HG03045 (cell line): ENCODE data around the gene MICAL3.
"Not testable (repeated sequence)": the region's sequence is repeated elsewhere in the genome, so short reads cannot be mapped to it uniquely, and the experiment has no call there.

Experiments
- ATAC-seq: cut with Tn5 transposase; IDR thresholded peaks from one replicate; pipeline ENCODE4 v1.9.1; 2021; ENCODE audit warnings: mild to moderate bottlenecking, moderate library complexity; ENCODE audit not compliant: unreplicated experiment

The MICAL3 gene

GRCh38 chr22:18024276-18024939 lies at the start of gene MICAL3:
TSS of gene MICAL3 (minus strand) at chr22:18024561. CDS start at chr22:17906812, 117,749 bp downstream.
- ATAC-seq, result no peak

DNA sequence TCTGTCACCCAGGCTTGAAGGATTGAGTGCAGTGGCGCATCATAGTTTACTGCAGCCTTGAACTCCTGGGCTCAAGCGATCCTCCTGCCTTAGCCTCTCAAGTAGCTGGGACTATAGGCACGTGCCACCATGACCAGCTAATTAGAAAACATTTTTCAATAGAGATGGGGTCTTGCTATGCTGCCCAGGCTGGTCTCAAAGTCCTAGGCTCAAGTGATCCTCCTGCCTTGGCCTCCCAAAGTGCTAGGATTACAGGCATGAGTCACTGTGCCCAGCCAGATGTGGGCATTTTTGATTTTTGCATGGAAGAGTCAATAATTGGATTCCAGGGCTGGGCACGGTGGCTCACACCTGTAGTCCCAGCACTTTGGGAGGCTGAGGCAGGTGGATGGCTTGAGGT lies 49.6 kb upstream of the MICAL3 start:
- ATAC-seq, result not testable (repeated sequence)

GRCh38 chr22:18073467-18073866 lies 49.1 kb upstream of the MICAL3 start:
- no peak for ATAC-seq

- ATAC-seq, result no peak
Measured at GRCh38 chr22:18071968-18072310, 47.6 kb upstream of the MICAL3 start.

- ATAC-seq, result not testable (repeated sequence)
Measured at GRCh38 chr22:18071307-18071967, 47.1 kb upstream of the MICAL3 start.

DNA sequence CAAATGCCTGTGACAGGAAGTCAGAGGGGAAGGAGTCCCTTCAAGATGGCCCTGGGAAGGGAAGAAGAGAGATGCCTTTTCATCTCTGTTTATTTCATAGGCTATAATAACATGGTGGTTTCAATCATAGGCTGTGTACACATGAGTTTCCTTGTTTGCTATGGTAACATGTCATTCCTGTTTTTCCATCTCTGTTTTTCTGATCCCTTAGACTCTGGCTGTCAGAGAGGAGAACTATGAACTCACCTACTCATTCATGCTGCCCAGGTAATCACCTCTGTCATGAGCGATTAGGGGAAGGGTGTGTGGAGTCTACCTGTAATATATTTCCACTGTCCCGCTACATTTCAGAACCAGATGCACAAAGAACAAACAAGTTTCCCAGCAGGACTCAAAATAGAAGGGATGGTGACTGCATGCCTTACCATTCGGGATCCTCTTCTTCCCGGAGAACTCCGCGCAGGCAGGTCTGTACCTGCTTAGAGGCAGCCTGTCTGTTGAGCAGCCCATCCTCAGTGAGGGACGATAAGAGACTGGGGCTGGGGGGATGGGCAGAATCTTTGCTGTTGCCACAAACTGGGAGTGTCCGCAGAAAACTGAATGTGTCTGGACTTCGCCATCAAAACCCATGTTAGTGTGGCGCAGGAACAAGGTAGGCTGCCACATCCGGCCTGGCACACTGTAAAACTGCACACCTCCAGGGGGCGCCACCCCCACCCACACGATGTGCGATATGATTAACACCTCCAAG lies 46.4 kb upstream of the MICAL3 start:
- ATAC-seq, result no peak

GRCh38 chr22:18070041-18070440 lies 45.7 kb upstream of the MICAL3 start:
- no peak for ATAC-seq

GRCh38 chr22:18069041-18069440 lies 44.7 kb upstream of the MICAL3 start:
- no peak for ATAC-seq

GRCh38 chr22:18068381-18068988 lies 44.1 kb upstream of the MICAL3 start:
- no peak for ATAC-seq

GRCh38 chr22:18067548-18068341 lies 43.4 kb upstream of the MICAL3 start:
- ATAC-seq, result no peak

- ATAC-seq, result no peak
Measured at GRCh38 chr22:18067121-18067520, 42.8 kb upstream of the MICAL3 start.

GRCh38 chr22:18066181-18066859 lies 42.0 kb upstream of the MICAL3 start:
- no peak for ATAC-seq

DNA sequence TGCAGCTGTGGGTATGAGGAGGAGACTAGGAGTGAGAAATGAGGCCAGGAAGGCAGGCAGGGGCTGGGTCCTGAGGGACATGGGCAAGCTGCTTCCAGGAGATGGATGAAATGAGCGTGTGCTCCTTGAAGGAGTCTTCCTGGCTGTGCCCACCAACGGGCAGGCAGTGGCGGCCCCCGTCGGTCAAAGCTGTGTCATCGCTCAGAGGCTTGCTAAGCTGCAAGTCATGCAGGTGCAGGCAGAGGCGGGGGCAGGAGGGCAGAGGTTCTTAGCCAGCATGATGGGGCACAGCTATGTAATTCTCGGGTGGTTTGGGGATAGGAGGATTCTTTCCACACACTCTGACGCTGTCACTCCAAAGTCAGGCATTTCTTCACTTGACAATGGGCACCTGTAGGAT lies 40.9 kb upstream of the MICAL3 start:
- no peak for ATAC-seq

- ATAC-seq, result no peak
Measured at GRCh38 chr22:18064636-18065035, 40.3 kb upstream of the MICAL3 start.

DNA sequence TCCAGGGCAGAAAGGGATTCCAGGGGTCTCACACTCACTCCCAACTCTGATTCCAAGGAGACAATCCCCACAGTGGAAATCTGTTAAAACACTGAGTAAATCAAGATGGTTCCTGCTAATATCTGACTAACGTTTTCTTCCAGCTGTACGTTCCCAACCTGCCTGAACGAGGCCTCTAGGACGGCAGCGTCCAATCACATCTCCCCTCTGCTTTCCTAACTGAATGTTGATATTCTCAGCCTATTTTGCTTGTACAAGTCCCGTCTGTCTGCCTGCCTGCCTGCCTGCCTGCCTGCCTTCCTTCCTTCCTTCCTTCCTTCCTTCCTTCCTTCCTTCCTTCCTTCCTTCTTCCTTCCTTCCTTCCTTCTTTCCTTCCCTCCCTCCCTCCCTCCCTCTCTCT lies 39.4 kb upstream of the MICAL3 start:
- not testable (repeated sequence) for ATAC-seq

DNA sequence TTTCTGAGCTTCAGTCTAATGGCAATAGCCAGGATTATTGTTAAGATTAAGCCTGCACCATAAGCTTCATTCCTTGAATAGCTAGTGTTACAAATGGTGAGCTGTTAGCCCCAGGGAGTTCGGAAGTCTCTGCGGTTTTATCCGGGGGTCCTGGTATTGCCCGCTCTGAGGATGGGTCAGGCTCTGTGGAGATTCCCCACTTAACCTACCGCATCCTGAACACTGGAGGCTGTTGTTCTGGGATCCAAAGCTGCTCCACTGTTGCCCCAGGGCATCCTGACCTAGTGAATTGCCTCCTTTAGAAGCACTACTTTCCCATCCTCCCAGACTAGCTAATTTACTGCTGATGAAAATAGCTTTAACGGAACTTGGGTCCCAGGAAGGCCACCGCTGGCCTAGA lies 38.9 kb upstream of the MICAL3 start:
- no peak for ATAC-seq

- ATAC-seq, result no peak
Measured at GRCh38 chr22:18062421-18062820, 38.1 kb upstream of the MICAL3 start.

DNA sequence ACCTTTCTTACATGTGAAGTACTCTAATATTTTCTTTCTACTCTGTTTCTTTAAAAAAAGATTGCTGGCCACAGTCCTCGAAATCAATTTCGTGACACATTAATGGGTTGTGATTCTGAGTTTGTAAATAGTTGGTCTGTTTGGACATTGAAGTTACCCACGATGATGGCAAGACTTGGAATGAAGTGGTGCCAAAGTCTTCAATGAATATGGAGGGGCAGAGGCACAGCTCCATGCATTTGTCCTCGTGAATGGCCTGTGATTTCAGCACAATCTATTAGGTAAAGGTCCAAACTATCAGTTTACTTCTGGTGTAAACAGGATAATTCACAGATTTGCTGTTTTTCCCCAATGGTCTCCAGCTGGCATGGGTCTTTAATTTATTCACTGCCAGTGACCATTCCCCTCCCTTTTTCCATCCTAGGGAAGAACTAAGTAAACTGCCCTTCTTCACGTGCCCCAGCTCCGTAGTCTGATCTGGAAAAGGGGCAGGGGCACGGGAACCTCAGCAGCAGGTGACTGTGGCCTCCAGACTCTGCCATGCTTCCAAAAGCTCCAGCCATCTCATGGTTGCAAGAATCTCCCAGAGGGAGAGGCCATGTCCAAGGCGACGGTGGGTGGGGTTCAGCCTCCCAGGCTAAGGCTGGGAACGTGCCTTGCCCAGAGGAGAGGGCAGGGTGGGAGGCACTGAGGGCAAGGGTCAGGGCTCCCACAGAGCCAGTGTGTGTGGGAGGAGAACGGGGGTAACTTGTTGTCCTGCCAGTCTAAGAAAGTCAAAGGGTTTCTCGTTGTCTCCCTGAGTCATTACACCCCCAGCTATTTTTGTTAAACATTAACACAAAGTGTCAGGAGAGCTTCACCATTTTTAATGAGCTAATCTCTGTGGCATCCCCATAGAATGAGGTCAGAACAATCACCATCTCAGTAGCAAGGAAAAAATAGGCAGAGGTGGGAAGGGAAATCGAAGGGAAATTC lies 36.6 kb upstream of the MICAL3 start:
- ATAC-seq, result no peak

DNA sequence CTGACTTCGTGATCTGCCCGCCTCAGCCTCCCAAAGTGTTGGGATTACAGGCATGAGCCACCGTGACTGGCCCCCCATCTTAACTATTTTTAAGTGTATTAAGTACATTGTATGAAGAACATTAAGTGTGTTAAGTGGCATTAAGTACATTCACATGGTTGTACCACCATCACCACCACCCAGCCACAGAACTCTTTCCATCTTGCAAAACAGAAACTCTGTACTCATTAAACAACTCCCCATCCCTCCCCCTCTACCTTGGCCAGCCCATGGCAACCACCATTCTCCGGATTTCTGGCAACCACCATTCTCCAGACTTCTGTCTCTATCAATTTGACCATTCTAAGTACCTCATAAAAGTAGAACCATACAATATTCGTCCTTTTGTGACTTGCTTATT lies 35.6 kb upstream of the MICAL3 start:
- ATAC-seq, result no peak
